ENCODE measurements around the gene KRI1.

KRI1 gene

GRCh38 chr19:10582091-10582490 lies 16.3 kb upstream of the KRI1 start:
- Histone ChIP-seq H3F3A (ENCODE audit: low read depth) (no peaks in the 10 kb centered on the region), H3K27me3 (ENCODE audit: insufficient read depth, low read length, poor library complexity, severe bottlenecking) (no peaks in the 10 kb centered on the region)

DNA sequence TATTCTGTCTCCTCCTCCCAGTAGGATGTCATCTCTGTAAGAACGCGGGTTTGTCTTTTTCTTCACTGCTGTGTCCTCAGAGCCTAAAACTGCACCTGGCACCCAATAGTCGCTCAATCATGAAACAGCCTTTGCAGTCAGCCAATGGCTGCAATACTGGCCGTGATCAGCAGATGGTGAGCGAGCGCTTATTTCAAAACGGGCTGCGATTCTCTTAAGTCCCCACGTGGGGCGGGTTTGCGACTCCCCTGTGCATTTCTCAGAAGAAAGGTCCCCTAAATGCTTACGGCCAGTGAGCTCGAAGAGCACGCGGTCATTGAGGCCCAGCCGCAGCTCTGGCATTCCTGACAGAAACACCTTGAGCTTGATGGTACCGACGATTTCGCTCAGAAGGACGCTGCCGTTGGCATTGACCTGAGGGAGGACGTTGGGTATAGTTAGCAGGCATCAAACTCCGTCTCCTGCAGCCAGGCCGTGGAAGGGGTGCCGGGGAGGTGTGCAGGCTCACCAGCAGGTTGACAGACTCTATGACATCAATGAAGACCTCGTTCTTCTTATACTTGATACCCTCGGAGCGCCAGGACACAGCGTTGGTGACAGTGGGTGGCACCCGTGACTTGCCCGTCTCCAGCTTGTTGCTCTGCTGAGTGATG lies 15.3 kb upstream of the KRI1 start:
- H3K4me1 ChIP-seq (ENCODE audit: insufficient read depth, low read length, poor library complexity, severe bottlenecking), result peaks cover 19% of the 10 kb centered on the region
- H3K9me2 ChIP-seq (replicated peaks; ENCODE audit: low read depth, low read length), result no peaks in the 10 kb centered on the region
- no peaks in the 10 kb centered on the region for H3K9me3 ChIP-seq (ENCODE audit: insufficient read depth, low read depth, low read length)
- H3K79me2 ChIP-seq (ENCODE audit: insufficient read depth, low read length), result no peaks in the 10 kb centered on the region
- TF ChIP-seq EZH2phosphoT487 (IDR thresholded peaks at IDR 0.05; ENCODE audit: borderline replicate concordance), result no peak
- TF ChIP-seq, protein P1, sequence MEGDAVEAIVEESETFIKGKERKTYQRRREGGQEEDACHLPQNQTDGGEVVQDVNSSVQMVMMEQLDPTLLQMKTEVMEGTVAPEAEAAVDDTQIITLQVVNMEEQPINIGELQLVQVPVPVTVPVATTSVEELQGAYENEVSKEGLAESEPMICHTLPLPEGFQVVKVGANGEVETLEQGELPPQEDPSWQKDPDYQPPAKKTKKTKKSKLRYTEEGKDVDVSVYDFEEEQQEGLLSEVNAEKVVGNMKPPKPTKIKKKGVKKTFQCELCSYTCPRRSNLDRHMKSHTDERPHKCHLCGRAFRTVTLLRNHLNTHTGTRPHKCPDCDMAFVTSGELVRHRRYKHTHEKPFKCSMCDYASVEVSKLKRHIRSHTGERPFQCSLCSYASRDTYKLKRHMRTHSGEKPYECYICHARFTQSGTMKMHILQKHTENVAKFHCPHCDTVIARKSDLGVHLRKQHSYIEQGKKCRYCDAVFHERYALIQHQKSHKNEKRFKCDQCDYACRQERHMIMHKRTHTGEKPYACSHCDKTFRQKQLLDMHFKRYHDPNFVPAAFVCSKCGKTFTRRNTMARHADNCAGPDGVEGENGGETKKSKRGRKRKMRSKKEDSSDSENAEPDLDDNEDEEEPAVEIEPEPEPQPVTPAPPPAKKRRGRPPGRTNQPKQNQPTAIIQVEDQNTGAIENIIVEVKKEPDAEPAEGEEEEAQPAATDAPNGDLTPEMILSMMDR (conservative IDR thresholded peaks at IDR 0.05; ENCODE audit: low read length), result peak; percentile 100
- H3K9ac ChIP-seq (ENCODE audit: low read depth, low read length, poor library complexity, severe bottlenecking), result no peak overlapping the region
- no peaks in the 10 kb centered on the region for H4K20me1 ChIP-seq (ENCODE audit: insufficient read depth, low read length, poor library complexity, severe bottlenecking)
- no peaks in the 10 kb centered on the region for H3K27me3 ChIP-seq (ENCODE audit: insufficient read depth, low read length, poor library complexity, severe bottlenecking)
- no peaks in the 10 kb centered on the region for H3K36me3 ChIP-seq (ENCODE audit: insufficient read depth, low read length)
- H2AFZ ChIP-seq (ENCODE audit: low read length), result peak overlapping the region; percentile 71; the same call in 1 of the 2 replicates
- H3K4me3 ChIP-seq (ENCODE audit: low read length, poor library complexity, severe bottlenecking), result no peak overlapping the region
- no peaks in the 10 kb centered on the region for H3F3A ChIP-seq (ENCODE audit: low read depth)
- no peak overlapping the region for H3K4me2 ChIP-seq (ENCODE audit: low read depth, low read length, poor library complexity, severe bottlenecking)

More at GRCh38 chr19:10582091-10582490, 16.3 kb upstream of the KRI1 start:
- Histone ChIP-seq H3K9me3 (ENCODE audit: insufficient read depth, low read depth, low read length) (no peaks in the 10 kb centered on the region), H3K79me2 (ENCODE audit: insufficient read depth, low read length) (no peaks in the 10 kb centered on the region), H3K9ac (ENCODE audit: low read depth, low read length, poor library complexity, severe bottlenecking) (no peak overlapping the region), H3K4me3 (ENCODE audit: low read length, poor library complexity, severe bottlenecking) (no peak overlapping the region), H2AFZ (ENCODE audit: low read length) (no peak overlapping the region), H3K4me2 (ENCODE audit: low read depth, low read length, poor library complexity, severe bottlenecking) (no peak overlapping the region), H3K9me2 (replicated peaks; ENCODE audit: low read depth, low read length) (no peaks in the 10 kb centered on the region), H3K4me1 (ENCODE audit: insufficient read depth, low read length, poor library complexity, severe bottlenecking) (peaks cover 19% of the 10 kb centered on the region), H4K20me1 (ENCODE audit: insufficient read depth, low read length, poor library complexity, severe bottlenecking) (no peaks in the 10 kb centered on the region), H3K36me3 (ENCODE audit: insufficient read depth, low read length) (no peaks in the 10 kb centered on the region)
- no peak for TF ChIP-seq EZH2phosphoT487 (IDR thresholded peaks at IDR 0.05; ENCODE audit: borderline replicate concordance)
- TF ChIP-seq, protein P1 (conservative IDR thresholded peaks at IDR 0.05; ENCODE audit: low read length), result no peak

- H4K20me1 ChIP-seq (ENCODE audit: insufficient read depth, low read length, poor library complexity, severe bottlenecking), result no peaks in the 10 kb centered on the region
- H3K9me2 ChIP-seq (replicated peaks; ENCODE audit: low read depth, low read length), result no peaks in the 10 kb centered on the region
- H3K4me1 ChIP-seq (ENCODE audit: insufficient read depth, low read length, poor library complexity, severe bottlenecking), result no peaks in the 10 kb centered on the region
- H3K79me2 ChIP-seq (ENCODE audit: insufficient read depth, low read length), result no peaks in the 10 kb centered on the region
- H3F3A ChIP-seq (ENCODE audit: low read depth), result no peaks in the 10 kb centered on the region
- TF ChIP-seq EZH2phosphoT487 (IDR thresholded peaks at IDR 0.05; ENCODE audit: borderline replicate concordance), result no peak
- TF ChIP-seq, protein P1 (conservative IDR thresholded peaks at IDR 0.05; ENCODE audit: low read length), result no peak
- H2AFZ ChIP-seq (ENCODE audit: low read length), result no peak overlapping the region
- no peaks in the 10 kb centered on the region for H3K27me3 ChIP-seq (ENCODE audit: insufficient read depth, low read length, poor library complexity, severe bottlenecking)
- no peaks in the 10 kb centered on the region for H3K36me3 ChIP-seq (ENCODE audit: insufficient read depth, low read length)
- H3K9ac ChIP-seq (ENCODE audit: low read depth, low read length, poor library complexity, severe bottlenecking), result no peak overlapping the region
- H3K9me3 ChIP-seq (ENCODE audit: insufficient read depth, low read depth, low read length), result no peaks in the 10 kb centered on the region
- no peak overlapping the region for H3K4me3 ChIP-seq (ENCODE audit: low read length, poor library complexity, severe bottlenecking)
- no peak overlapping the region for H3K4me2 ChIP-seq (ENCODE audit: low read depth, low read length, poor library complexity, severe bottlenecking)
Measured at GRCh38 chr19:10577951-10578350, 12.1 kb upstream of the KRI1 start.
